A549 (cell line): Measurements from ENCODE around the gene EBP. TPM values are rescaled to one million over a fixed set of nuclear protein-coding genes. Genes with fewer than 3 reads are reported as not detected.

Source experiments
- ATAC-seq, 2 experiments: fragments of 200-7000 bp in 1 of 2; fragments of >200 bp in 1 of 2; cut with Nextera tagmentation in 1 of 2; cut with Tn5 transposase in 1 of 2; 3 replicates each; pipeline versions ENCODE4 v1.8.0 to v1.9.1; 2018 to 2020; ENCODE audit warnings: mild to moderate bottlenecking in 1 of 2, moderate library complexity in 1 of 2
- CTCF ChIA-PET: fragments of 300-600 bp; sonication (Branson Sonifier 250); formaldehyde crosslinking; extraction: SDS; loops from one replicate; lab custom pipeline; 2021; ENCODE audit warnings: antibody characterized with exemption, inconsistent platforms; lab: Yijun Ruan, JAX
- POLR2A ChIA-PET: fragments of 350-600 bp; formaldehyde crosslinking; extraction: SDS; loops from one replicate; lab custom pipeline; 2021; ENCODE audit warnings: antibody characterized with exemption, inconsistent platforms; lab: Yijun Ruan, JAX
- DNase-seq, 2 experiments: peaks; one replicate each; pipeline versions ENCODE4 v3.0.0 to v3.0.0-alpha.2; 2011 to 2016; ENCODE audit warnings: low read depth in 1 of 2, low spot score in 1 of 2
- FAIRE-seq: peaks from 2 replicates; lab custom pipeline; 2011; peaks lifted over from hg19 to GRCh38; lab: Jason Lieb, UNC
- H3K27ac ChIP-seq, 2 experiments: fragments of >200 bp; sonication (Bioruptor Twin); formaldehyde crosslinking; 3 replicates each; pipeline ENCODE4 v1.5.1; 2016 to 2017
- H3K4me1 ChIP-seq: fragments of >200 bp; sonication (Bioruptor Twin); formaldehyde crosslinking; 3 replicates; pipeline ENCODE4 v1.6.1; 2016
- H3K4me2 ChIP-seq: fragments of >200 bp; sonication (Bioruptor Twin); formaldehyde crosslinking; 3 replicates; pipeline ENCODE4 v1.6.1; 2016
- H3K4me3 ChIP-seq: fragments of >200 bp; sonication (Bioruptor Twin); formaldehyde crosslinking; 3 replicates; pipeline ENCODE4 v1.5.1; 2016
- H3K9me3 ChIP-seq: fragments of >200 bp; sonication (Bioruptor Twin); formaldehyde crosslinking; 3 replicates; pipeline ENCODE4 v1.6.1; 2016
- CBX2 ChIP-seq: fragments of 200-600 bp; sonication (generic); IDR thresholded peaks from 2 replicates; pipeline ENCODE4 v1.6.1; 2016; ENCODE audit warnings: low read depth, mild to moderate bottlenecking, borderline replicate concordance
- CBX8 ChIP-seq: fragments of 200-600 bp; sonication (generic); IDR thresholded peaks from 2 replicates; pipeline ENCODE4 v1.6.1; 2016
- CHD2 ChIP-seq: fragments of 150-350 bp; IDR thresholded peaks from 2 replicates; pipeline ENCODE4 v1.6.1; 2014; ENCODE audit warnings: low read length; ENCODE audit not compliant: partially characterized antibody
- ESRRA ChIP-seq: fragments of 150-350 bp; IDR thresholded peaks from 2 replicates; pipeline ENCODE4 v1.6.1; 2014; ENCODE audit warnings: mild to moderate bottlenecking, low read length, borderline replicate concordance
- FOSL2 ChIP-seq, 2 experiments: fragments of 450-650 bp in 1 of 2; fragments of >200 bp in 1 of 2; sonication (Bioruptor Twin) in 1 of 2; formaldehyde crosslinking; IDR thresholded peaks; 2 replicates each; pipeline versions ENCODE4 v1.5.0 to v1.6.1; 2016 to 2020; ENCODE audit warnings: mild to moderate bottlenecking in 1 of 2, moderate library complexity in 1 of 2
- FOXS1 ChIP-seq: fragments of 250-450 bp; sonication (Bioruptor Pico); IDR thresholded peaks from 2 replicates; pipeline ENCODE4 v1.5.0; 2020; ENCODE audit warnings: mild to moderate bottlenecking, moderate library complexity
- GATA3 ChIP-seq: IDR thresholded peaks from 2 replicates; pipeline ENCODE4 v1.6.1; 2012; ENCODE audit warnings: borderline replicate concordance
- HDAC2 ChIP-seq: fragments of 200-600 bp; sonication (generic); IDR thresholded peaks from 2 replicates; pipeline ENCODE4 v1.6.1; 2016
- HEYL ChIP-seq: fragments of 250-450 bp; sonication (Bioruptor Pico); IDR thresholded peaks from 2 replicates; pipeline ENCODE4 v1.8.0; 2021; ENCODE audit warnings: mild to moderate bottlenecking, moderate library complexity
- HOXB13 ChIP-seq: fragments of 250-450 bp; sonication (Bioruptor Pico); IDR thresholded peaks from 2 replicates; pipeline ENCODE4 v1.5.0; 2020; ENCODE audit warnings: low read depth, mild to moderate bottlenecking, moderate library complexity
- HOXB5 ChIP-seq: fragments of 250-450 bp; sonication (Bioruptor Pico); IDR thresholded peaks from 2 replicates; pipeline ENCODE4 v1.5.0; 2020; ENCODE audit warnings: mild to moderate bottlenecking, moderate library complexity
- KDM1A ChIP-seq: fragments of 200-600 bp; sonication (generic); IDR thresholded peaks from 2 replicates; pipeline ENCODE4 v1.6.1; 2016; ENCODE audit warnings: low read depth, mild to moderate bottlenecking
- KDM5A ChIP-seq: fragments of 200-600 bp; sonication (generic); IDR thresholded peaks from 2 replicates; pipeline ENCODE4 v1.6.1; 2016; ENCODE audit warnings: antibody characterized with exemption, mild to moderate bottlenecking
- MAFK ChIP-seq: fragments of 450-650 bp; IDR thresholded peaks from 2 replicates; pipeline ENCODE4 v1.6.1; 2014; ENCODE audit not compliant: partially characterized antibody
- MAX ChIP-seq: IDR thresholded peaks from 2 replicates; pipeline ENCODE4 v1.6.1; 2012
- MAZ ChIP-seq: fragments of 150-350 bp; IDR thresholded peaks from 2 replicates; pipeline ENCODE4 v1.6.1; 2014; ENCODE audit warnings: antibody characterized with exemption, low read depth, low read length, borderline replicate concordance
- MYC ChIP-seq: IDR thresholded peaks from 2 replicates; pipeline ENCODE4 v1.6.1; 2012; ENCODE audit warnings: mild to moderate bottlenecking, inconsistent platforms, low read length, improper control_type of control experiment, borderline replicate concordance
- NFE2L2 ChIP-seq: fragments of 150-350 bp; conservative IDR thresholded peaks from 2 replicates; pipeline ENCODE4 v1.6.1; 2014; ENCODE audit warnings: low read length
- NPAS2 ChIP-seq: fragments of 250-450 bp; sonication (Bioruptor Pico); IDR thresholded peaks from 2 replicates; pipeline ENCODE4 v1.8.0; 2022; ENCODE audit warnings: mild to moderate bottlenecking, moderate library complexity, borderline replicate concordance
- NR3C1 ChIP-seq: fragments of >200 bp; sonication (Bioruptor Twin); formaldehyde crosslinking; IDR thresholded peaks from 3 replicates; pipeline ENCODE4 v1.6.1; 2017
- PBX3 ChIP-seq: IDR thresholded peaks from 2 replicates; pipeline ENCODE4 v1.6.1; 2012
- POLR2A ChIP-seq: IDR thresholded peaks from 2 replicates; pipeline ENCODE4 v1.6.1; 2012; ENCODE audit warnings: mild to moderate bottlenecking, low read length
- RARB ChIP-seq: fragments of 250-450 bp; sonication (Bioruptor Pico); IDR thresholded peaks from 2 replicates; pipeline ENCODE4 v1.8.0; 2021; ENCODE audit warnings: mild to moderate bottlenecking, moderate library complexity
- RCOR1 ChIP-seq: fragments of 150-350 bp; IDR thresholded peaks from 2 replicates; pipeline ENCODE4 v1.6.1; 2014; ENCODE audit warnings: antibody characterized with exemption, low read length, low read depth
- REST ChIP-seq: fragments of 200-600 bp; sonication (generic); IDR thresholded peaks from 2 replicates; pipeline ENCODE4 v1.6.1; 2016; ENCODE audit warnings: antibody characterized with exemption, mild to moderate bottlenecking, moderate library complexity
- RNF2 ChIP-seq: fragments of 200-600 bp; sonication (generic); IDR thresholded peaks from 2 replicates; pipeline ENCODE4 v1.6.1; 2016; ENCODE audit warnings: low read depth, mild to moderate bottlenecking, antibody characterized with exemption, moderate library complexity, borderline replicate concordance
- SMC3 ChIP-seq: fragments of >200 bp; sonication (Bioruptor Twin); formaldehyde crosslinking; IDR thresholded peaks from 3 replicates; pipeline ENCODE4 v1.6.1; 2018; ENCODE audit warnings: inconsistent platforms
- TFCP2L1 ChIP-seq: fragments of 250-450 bp; sonication (Bioruptor Pico); IDR thresholded peaks from 2 replicates; pipeline ENCODE4 v1.5.0; 2021; ENCODE audit warnings: mild to moderate bottlenecking
- TP53 ChIP-seq: fragments of 250-450 bp; sonication (Bioruptor Pico); IDR thresholded peaks from 2 replicates; pipeline ENCODE4 v1.5.0; 2021; ENCODE audit warnings: mild to moderate bottlenecking, moderate library complexity
- ZNF302 ChIP-seq: fragments of 250-450 bp; sonication (Bioruptor Pico); IDR thresholded peaks from 2 replicates; pipeline ENCODE4 v1.9.0; 2021; ENCODE audit warnings: inconsistent platforms, mild to moderate bottlenecking, moderate library complexity
- ZSCAN20 ChIP-seq: fragments of 250-450 bp; sonication (Bioruptor Pico); IDR thresholded peaks from 2 replicates; pipeline ENCODE4 v1.8.0; 2022; ENCODE audit warnings: mild to moderate bottlenecking, moderate library complexity
- WGBS: methylation state at CpG from one replicate; pipeline ENCODE4 v1.1.6; 2017; ENCODE audit errors: missing lambda C conversion rate; 5-methylcytosine and 5-hydroxymethylcytosine counted together
- polyA plus RNA-seq, 4 experiments: library from polyadenylated mRNA; depleted of rRNA in 3 of 4; stranded (reverse); fragments of >200 nt; fragmentation: RNase III in 1 of 4; extraction: RNeasy Plus Mini Kit Qiagen cat#74134 plus additional on column Dnase treatment in 1 of 4; gene quantifications; 2 replicates in 3 of 4; 3 replicates in 1 of 4; pipeline ENCODE4 v1.2.3, GENCODE V29; 2011 to 2017
- TF ChIP-seq, protein P1 (sequence below): IDR thresholded peaks from 2 replicates; pipeline ENCODE4 v1.6.1; 2012; ENCODE audit warnings: low read depth, borderline replicate concordance

Gene EBP
- polyA plus RNA-seq, 2 of the 4 experiments (the other 2 are of a cell fraction) = 82.9 to 159 TPM

DNA sequence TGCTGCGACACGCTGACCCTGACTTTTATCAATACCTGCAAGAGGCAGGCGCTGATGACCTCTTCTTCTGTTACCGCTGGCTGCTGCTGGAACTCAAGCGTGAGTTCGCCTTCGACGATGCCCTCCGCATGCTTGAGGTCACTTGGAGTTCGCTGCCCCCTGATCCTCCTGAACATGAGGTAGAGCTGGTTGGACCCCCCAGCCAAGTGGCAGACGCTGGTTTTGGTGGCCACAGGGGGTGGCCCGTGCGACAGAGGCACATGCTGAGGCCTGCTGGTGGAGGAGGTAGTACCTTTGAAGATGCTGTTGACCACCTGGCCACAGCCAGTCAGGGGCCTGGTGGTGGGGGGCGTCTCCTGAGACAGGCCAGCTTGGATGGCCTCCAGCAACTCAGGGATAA lies 38.4 kb downstream of the EBP start:
- POLR2A ChIA-PET = no interaction called here
- Histone ChIP-seq H3K4me2 (no peak overlapping the region), H3K9me3 (no peaks in the 10 kb centered on the region), H3K27ac (no peak overlapping the region), H3K4me3 (no peak overlapping the region), H3K4me1 (no peaks in the 10 kb centered on the region)
- no peak for TF ChIP-seq HOXB13 (CRISPR knock-in tag)
- no peak for TF ChIP-seq NFE2L2
- no peak for TF ChIP-seq ZNF302 (CRISPR knock-in tag)
- TF ChIP-seq PBX3 = no peak
- TF ChIP-seq GATA3 = no peak
- DNase-seq (no peak), FAIRE-seq (no peak), ATAC-seq (no peak)
- WGBS = 100% methylated on average over 10 of the region's 14 CpGs
- CTCF ChIA-PET = no interaction called here

- ATAC-seq = no peak
- no peak overlapping the region for H3K27ac ChIP-seq
- ChIA-PET POLR2A (no interaction called here), CTCF (no interaction called here)
- no peaks in the 10 kb centered on the region for H3K4me1 ChIP-seq
- no peak for FAIRE-seq
- H3K4me2 ChIP-seq = no peak overlapping the region
- no peak for TF ChIP-seq SMC3
- TF ChIP-seq TFCP2L1 (CRISPR knock-in tag) = no peak
- no peak for TF ChIP-seq GATA3
- TF ChIP-seq HEYL = no peak
- TF ChIP-seq TP53 = no peak
- TF ChIP-seq, protein P1, sequence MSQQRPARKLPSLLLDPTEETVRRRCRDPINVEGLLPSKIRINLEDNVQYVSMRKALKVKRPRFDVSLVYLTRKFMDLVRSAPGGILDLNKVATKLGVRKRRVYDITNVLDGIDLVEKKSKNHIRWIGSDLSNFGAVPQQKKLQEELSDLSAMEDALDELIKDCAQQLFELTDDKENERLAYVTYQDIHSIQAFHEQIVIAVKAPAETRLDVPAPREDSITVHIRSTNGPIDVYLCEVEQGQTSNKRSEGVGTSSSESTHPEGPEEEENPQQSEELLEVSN = no peak
- no peak for TF ChIP-seq KDM1A
- TF ChIP-seq ZSCAN20 (CRISPR knock-in tag) = no peak
- TF ChIP-seq MAZ = no peak
- no peak for TF ChIP-seq MYC
- no peak for TF ChIP-seq FOXS1 (CRISPR knock-in tag)
- TF ChIP-seq FOSL2 (IDR thresholded peaks at IDR 0.05) = no peak
- TF ChIP-seq FOSL2 (CRISPR knock-in tag; IDR thresholded peaks at IDR 0.05) = no peak
- TF ChIP-seq HDAC2 = no peak
- TF ChIP-seq CHD2 = no peak
- TF ChIP-seq CBX8 = no peak
- TF ChIP-seq ZNF302 (CRISPR knock-in tag) = no peak
- TF ChIP-seq MAFK = no peak
- no peak for TF ChIP-seq CBX2
- no peak for TF ChIP-seq RARB (CRISPR knock-in tag)
- WGBS = 91% methylated on average over 6 of the region's 12 CpGs
- H3K4me3 ChIP-seq = no peak overlapping the region
- no peaks in the 10 kb centered on the region for H3K9me3 ChIP-seq
- DNase-seq = no peak
Observed at GRCh38 chrX:48560681-48561080, 39.1 kb downstream of the EBP start.

DNA sequence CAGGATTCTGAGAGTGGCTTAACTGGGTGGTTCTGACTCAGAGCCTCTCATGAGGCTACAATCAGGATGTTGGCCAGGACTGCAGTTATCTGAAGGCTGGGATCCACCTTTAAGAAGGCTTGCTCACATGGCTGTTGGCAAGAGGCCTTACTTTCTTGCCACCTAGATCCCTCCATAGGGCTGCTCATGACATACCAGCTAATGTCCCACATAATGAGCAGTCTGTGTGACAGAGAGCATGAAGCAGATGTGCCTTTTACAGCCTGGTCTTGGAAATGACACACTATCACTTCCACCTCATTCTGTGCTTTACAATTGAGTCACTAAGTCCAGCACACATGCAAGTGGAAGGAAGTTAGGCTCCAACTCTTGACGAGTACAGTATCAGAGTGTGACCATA lies 48.4 kb downstream of the EBP start:
- H3K27ac ChIP-seq = no peak overlapping the region
- DNase-seq = no peak
- no peak for TF ChIP-seq HOXB5 (CRISPR knock-in tag)
- no peak for TF ChIP-seq ESRRA
- no peak for TF ChIP-seq NPAS2 (CRISPR knock-in tag)
- TF ChIP-seq TFCP2L1 (CRISPR knock-in tag) = no peak
- no peak for TF ChIP-seq TP53
- no peak for TF ChIP-seq KDM1A
- TF ChIP-seq RCOR1 = no peak
- no peak for TF ChIP-seq FOXS1 (CRISPR knock-in tag)
- no peak for TF ChIP-seq KDM5A
- TF ChIP-seq POLR2A = no peak
- no peak for TF ChIP-seq NR3C1
- TF ChIP-seq MAX = no peak
- TF ChIP-seq RNF2 = no peak
- no peak for TF ChIP-seq REST

More for the DNA sequence above, 48.4 kb downstream of the EBP start:
- ChIA-PET CTCF (interaction anchor here (1.0 kb wide), 1 partner anchor 31 kb away, joined by 3 read pairs; no protein-coding TSS in a partner anchor), POLR2A (no interaction called here)
- Histone ChIP-seq H3K9me3 (no peaks in the 10 kb centered on the region), H3K4me1 (no peaks in the 10 kb centered on the region), H3K4me2 (no peak overlapping the region), H3K4me3 (no peak overlapping the region)
- no peak for FAIRE-seq
- WGBS = 80% methylated on average over 1 of the region's 1 CpG
- no peak for ATAC-seq
